ENCODE measurements around the gene RELN. TPM values are rescaled to one million over a fixed set of nuclear protein-coding genes. Genes with fewer than 3 reads are reported as not detected.
"Not testable (repeated sequence)": the region's sequence is repeated elsewhere in the genome, so short reads cannot be mapped to it uniquely, and the experiment has no call there.

Gene RELN
- total RNA-seq, 1 donor from 2014 or later, result 5.4 TPM

DNA sequence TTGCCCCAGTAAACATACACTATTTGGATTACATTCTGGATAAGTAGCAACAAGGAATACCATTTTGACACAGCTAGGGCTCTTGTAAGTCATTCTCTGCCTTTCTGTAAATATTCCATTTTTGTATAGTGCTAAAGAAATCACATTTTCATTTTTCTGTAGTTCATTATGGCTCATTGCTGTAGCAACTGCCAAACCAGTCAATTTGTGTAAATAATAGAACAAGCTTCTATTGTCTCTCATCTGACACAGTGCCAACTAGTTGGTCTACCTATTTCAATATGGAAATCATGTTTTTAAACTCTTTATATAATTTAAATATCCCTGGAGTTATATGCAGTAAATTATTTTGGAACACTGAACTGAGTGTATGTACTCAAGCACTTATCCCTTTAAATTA lies 193.7 kb downstream of the RELN start:
- Mint-ChIP-seq H3K9me3 (ENCODE audit: low read depth) (peaks cover 9% of the 10 kb centered on the region), H3K27ac (no peak overlapping the region), H3K4me3 (ENCODE audit: low read depth) (no peak overlapping the region), H3K4me1 (ENCODE audit: low read depth) (peaks cover 7% of the 10 kb centered on the region), H3K27me3 (no peaks in the 10 kb centered on the region), H3K36me3 (ENCODE audit: insufficient read depth) (no peaks in the 10 kb centered on the region)
- TF ChIP-seq, protein P1, sequence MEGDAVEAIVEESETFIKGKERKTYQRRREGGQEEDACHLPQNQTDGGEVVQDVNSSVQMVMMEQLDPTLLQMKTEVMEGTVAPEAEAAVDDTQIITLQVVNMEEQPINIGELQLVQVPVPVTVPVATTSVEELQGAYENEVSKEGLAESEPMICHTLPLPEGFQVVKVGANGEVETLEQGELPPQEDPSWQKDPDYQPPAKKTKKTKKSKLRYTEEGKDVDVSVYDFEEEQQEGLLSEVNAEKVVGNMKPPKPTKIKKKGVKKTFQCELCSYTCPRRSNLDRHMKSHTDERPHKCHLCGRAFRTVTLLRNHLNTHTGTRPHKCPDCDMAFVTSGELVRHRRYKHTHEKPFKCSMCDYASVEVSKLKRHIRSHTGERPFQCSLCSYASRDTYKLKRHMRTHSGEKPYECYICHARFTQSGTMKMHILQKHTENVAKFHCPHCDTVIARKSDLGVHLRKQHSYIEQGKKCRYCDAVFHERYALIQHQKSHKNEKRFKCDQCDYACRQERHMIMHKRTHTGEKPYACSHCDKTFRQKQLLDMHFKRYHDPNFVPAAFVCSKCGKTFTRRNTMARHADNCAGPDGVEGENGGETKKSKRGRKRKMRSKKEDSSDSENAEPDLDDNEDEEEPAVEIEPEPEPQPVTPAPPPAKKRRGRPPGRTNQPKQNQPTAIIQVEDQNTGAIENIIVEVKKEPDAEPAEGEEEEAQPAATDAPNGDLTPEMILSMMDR (IDR thresholded peaks at IDR 0.05; ENCODE audit: unreplicated experiment), result no peak
- DNase-seq (ENCODE audit: low spot score, unreplicated experiment), result no peak

DNA sequence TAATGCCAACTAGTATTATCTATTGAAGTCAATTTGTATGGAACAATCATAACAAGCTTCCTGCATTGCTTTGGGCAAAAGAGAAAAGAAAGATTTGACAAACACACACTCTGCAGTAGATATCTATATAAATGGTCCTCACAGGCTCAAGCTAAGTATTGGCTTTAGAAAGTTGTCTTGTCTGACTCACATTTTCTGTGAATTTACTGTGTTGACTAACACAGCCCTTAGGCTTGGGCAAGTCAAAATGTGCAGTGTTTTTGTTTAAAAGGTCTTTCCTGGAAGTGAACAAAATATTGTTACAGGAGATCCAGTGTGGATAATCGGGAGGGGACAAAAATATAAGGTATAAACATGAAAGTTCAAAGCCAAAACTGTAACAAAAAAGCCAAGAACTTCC lies 194.4 kb downstream of the RELN start:
- TF ChIP-seq, protein P1 (IDR thresholded peaks at IDR 0.05; ENCODE audit: unreplicated experiment), result no peak
- H3K27me3 Mint-ChIP-seq, result no peaks in the 10 kb centered on the region
- no peak overlapping the region for H3K27ac Mint-ChIP-seq
- no peaks in the 10 kb centered on the region for H3K36me3 Mint-ChIP-seq (ENCODE audit: insufficient read depth)
- peaks cover 9% of the 10 kb centered on the region for H3K9me3 Mint-ChIP-seq (ENCODE audit: low read depth)
- H3K4me3 Mint-ChIP-seq (ENCODE audit: low read depth), result no peak overlapping the region
- no peak for DNase-seq (ENCODE audit: low spot score, unreplicated experiment)
- H3K4me1 Mint-ChIP-seq (ENCODE audit: low read depth), result peaks cover 7% of the 10 kb centered on the region

DNA sequence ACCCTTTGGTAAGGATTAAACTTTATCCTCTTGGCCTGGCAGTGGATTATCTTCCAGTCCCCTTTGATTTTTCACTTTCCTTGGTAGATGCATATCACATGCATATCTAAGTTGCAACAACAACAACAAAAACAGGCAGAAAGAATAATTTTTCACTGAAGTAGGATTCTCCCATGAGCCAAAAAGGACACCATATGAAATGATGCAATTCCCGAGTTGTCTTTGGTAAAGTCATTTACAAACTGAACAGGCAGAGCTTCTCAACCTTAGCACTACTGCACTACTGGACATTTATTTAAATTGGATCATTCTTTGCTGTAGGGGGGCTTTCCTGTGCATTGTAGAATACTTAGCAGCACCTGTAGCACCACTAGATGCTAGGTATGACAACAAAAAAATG lies 195.0 kb downstream of the RELN start:
- DNase-seq (ENCODE audit: low spot score, unreplicated experiment), result no peak
- Mint-ChIP-seq H3K27ac (no peak overlapping the region), H3K4me3 (ENCODE audit: low read depth) (no peak overlapping the region), H3K4me1 (ENCODE audit: low read depth) (peaks cover 7% of the 10 kb centered on the region), H3K27me3 (no peaks in the 10 kb centered on the region), H3K9me3 (ENCODE audit: low read depth) (peaks cover 9% of the 10 kb centered on the region), H3K36me3 (ENCODE audit: insufficient read depth) (no peaks in the 10 kb centered on the region)
- TF ChIP-seq, protein P1 (IDR thresholded peaks at IDR 0.05; ENCODE audit: unreplicated experiment), result no peak

DNA sequence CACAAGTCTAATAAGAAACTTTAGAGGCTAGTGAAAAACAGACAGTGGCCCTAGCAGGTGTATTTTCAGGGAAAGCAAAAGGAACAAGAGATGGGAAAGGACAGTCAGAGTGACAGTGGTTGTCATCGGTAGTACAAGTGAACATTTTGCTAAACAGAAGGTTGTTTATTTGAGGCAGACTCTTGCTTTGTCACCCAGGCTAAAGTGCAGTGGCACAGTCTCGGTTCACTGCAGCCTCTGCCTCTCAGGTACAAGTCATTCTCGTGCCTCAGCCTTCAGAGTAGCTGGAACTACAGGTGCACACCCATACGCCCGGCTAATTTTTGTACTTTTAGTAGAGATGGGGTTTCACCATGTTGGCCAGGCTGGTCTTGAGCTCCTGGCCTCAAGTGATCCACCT lies 195.8 kb downstream of the RELN start:
- TF ChIP-seq, protein P1 (IDR thresholded peaks at IDR 0.05; ENCODE audit: unreplicated experiment), result no peak
- DNase-seq (ENCODE audit: low spot score, unreplicated experiment), result no peak
- no peaks in the 10 kb centered on the region for H3K27me3 Mint-ChIP-seq
- no peak overlapping the region for H3K4me3 Mint-ChIP-seq (ENCODE audit: low read depth)
- H3K27ac Mint-ChIP-seq, result no peak overlapping the region
- H3K4me1 Mint-ChIP-seq (ENCODE audit: low read depth), result peaks cover 7% of the 10 kb centered on the region
- H3K9me3 Mint-ChIP-seq (ENCODE audit: low read depth), result peaks cover 9% of the 10 kb centered on the region
- H3K36me3 Mint-ChIP-seq (ENCODE audit: insufficient read depth), result no peaks in the 10 kb centered on the region

DNA sequence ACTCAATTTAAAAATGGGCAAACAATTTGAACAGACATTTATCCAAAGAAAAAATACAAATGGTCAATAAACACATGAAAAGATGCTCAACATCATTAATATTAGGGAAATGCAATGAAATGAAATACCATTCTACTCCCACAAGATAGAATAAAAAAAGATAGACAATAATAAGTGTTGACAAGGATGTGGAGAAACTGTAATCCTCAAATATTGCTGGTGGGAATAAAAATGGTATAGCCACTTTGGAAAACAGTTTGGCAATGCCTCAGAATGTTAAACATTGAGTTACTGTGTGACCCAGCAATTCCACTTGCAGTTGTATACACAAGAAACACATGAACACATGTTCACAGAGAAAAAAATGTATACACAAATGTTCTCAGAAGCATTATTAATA lies 197.6 kb downstream of the RELN start:
- H3K27me3 Mint-ChIP-seq, result no peaks in the 10 kb centered on the region
- TF ChIP-seq, protein P1 (IDR thresholded peaks at IDR 0.05; ENCODE audit: unreplicated experiment), result no peak
- H3K36me3 Mint-ChIP-seq (ENCODE audit: insufficient read depth), result no peaks in the 10 kb centered on the region
- peaks cover 16% of the 10 kb centered on the region for H3K9me3 Mint-ChIP-seq (ENCODE audit: low read depth)
- H3K4me3 Mint-ChIP-seq (ENCODE audit: low read depth), result no peak overlapping the region
- no peak for DNase-seq (ENCODE audit: low spot score, unreplicated experiment)
- no peak overlapping the region for H3K27ac Mint-ChIP-seq
- peaks cover 7% of the 10 kb centered on the region for H3K4me1 Mint-ChIP-seq (ENCODE audit: low read depth)

- H3K27me3 Mint-ChIP-seq; H3K27ac Mint-ChIP-seq; H3K36me3 Mint-ChIP-seq (ENCODE audit: insufficient read depth): not testable (repeated sequence)
These were observed 202.4 kb downstream of the RELN start for GRCh38 chr7:103787041-103787440.

More at GRCh38 chr7:103787041-103787440, 202.4 kb downstream of the RELN start:
- DNase-seq (ENCODE audit: low spot score, unreplicated experiment); H3K4me1 Mint-ChIP-seq (ENCODE audit: low read depth); H3K4me3 Mint-ChIP-seq (ENCODE audit: low read depth): not testable (repeated sequence)
- H3K9me3 Mint-ChIP-seq (ENCODE audit: low read depth), result peaks cover 20% of the 10 kb centered on the region

All from progenitor cell of endocrine pancreas (in vitro differentiated cells).